TTC549 (cell line): ENCODE data around the gene JPH4.

Experiments used
- FAIRE-seq: peaks from 2 replicates; lab custom pipeline; 2012; peaks lifted over from hg19 to GRCh38; lab: Jason Lieb, UNC

JPH4 gene

GRCh38 chr14:23579311-23579630 is 681 bp upstream of the JPH4 start:
- no peak for FAIRE-seq

DNA sequence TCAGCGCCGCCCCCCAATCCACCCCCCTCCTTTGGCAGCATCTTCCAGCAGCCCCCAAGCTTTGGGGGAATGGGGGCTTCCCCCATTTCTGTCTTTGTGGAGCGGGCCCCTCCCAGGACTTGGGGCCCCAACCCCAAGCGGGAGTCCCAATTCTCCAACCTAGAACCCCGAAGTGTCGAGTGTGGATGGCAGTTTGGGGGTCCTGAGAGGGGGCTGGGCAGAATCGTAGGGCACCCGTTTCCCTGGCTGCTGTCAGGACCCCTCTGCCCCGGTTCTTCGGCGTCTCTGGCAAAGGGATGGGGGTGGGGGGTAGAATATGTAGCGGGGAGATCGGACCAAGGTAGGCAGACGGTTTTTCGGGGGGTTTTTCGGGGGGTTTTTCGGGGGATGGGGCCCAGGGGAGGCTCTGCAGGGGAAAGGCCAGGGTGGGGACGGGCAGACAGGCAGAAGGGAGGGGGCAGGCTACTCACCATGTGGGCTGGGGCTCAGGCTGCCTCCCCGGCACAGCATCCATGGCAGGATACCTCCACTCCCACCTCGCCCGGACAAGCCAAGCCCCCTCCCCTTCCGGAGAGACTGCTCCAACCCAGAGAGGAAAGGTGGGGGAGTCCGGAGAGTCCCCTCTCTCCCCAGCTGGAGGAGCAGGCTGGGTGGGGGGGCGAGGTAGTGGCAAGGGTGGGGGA is 739 bp downstream of the JPH4 start:
- no peak for FAIRE-seq

DNA sequence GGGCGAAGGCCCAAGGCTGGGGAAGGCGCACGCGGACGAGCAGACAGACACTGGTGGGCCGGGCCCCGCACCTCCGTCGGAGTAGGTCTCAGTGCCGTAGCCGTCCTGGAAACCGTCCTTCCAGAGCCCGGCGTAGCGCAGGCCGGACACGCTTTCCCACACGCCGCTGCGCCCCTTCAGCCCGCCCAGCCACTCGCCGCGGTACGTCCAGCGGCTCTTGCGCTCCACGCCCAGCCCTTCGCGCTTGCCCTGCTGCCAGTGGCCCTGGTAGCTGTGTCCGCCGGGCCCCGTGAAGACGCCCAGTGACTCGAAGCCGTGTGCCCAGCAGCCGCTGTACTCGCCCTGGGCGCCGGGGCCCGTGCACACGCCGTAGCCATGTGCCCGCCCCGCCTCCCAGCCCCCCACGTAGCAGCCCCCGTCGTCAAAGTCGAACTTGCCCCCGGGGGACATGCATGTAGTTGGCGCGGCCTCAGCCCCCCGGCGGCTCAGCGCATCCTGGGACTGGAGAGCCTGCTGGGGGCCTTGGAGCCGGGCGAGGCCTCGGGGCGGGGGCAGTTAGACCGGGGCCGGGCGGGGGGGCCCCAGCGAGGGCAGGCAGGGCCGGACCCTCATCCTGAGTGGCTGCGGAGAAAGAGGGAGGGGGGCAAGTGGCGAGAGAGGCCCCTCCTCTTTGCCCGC is 1.4 kb downstream of the JPH4 start:
- FAIRE-seq: no peak

DNA sequence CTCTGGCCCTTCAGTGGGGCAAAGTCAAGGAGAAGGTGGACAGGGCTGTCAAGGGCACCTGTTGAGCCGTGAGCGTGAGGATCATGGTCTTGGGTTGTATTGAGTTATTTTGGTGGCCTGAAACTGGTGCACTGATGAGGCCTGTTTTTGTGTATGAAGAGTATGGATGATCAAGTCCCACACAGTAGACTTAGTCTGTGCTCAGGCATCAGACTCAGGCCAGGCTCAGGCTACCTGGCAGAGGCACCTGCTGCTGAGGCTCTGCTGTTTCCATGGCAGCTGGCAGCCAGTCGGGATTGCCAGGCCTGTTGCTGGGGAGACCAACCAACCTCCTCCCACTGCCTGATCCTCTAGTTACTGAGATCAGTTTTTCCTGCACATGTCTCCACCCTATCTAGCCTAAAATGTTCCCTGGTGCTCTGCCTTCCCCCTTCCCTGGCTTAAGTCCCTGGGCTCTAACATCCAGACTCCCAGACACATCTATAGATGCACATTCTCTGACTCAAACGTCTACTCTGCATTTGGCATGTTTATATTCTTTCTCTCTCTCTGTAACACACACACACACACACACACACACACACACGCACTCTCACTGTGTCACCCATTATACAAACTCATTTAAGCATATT is 5.1 kb downstream of the JPH4 start:
- no peak for FAIRE-seq

- no peak for FAIRE-seq
Observed at GRCh38 chr14:23572836-23573235, 5.8 kb downstream of the JPH4 start.

GRCh38 chr14:23572524-23572828 is 6.1 kb downstream of the JPH4 start:
- FAIRE-seq: no peak

DNA sequence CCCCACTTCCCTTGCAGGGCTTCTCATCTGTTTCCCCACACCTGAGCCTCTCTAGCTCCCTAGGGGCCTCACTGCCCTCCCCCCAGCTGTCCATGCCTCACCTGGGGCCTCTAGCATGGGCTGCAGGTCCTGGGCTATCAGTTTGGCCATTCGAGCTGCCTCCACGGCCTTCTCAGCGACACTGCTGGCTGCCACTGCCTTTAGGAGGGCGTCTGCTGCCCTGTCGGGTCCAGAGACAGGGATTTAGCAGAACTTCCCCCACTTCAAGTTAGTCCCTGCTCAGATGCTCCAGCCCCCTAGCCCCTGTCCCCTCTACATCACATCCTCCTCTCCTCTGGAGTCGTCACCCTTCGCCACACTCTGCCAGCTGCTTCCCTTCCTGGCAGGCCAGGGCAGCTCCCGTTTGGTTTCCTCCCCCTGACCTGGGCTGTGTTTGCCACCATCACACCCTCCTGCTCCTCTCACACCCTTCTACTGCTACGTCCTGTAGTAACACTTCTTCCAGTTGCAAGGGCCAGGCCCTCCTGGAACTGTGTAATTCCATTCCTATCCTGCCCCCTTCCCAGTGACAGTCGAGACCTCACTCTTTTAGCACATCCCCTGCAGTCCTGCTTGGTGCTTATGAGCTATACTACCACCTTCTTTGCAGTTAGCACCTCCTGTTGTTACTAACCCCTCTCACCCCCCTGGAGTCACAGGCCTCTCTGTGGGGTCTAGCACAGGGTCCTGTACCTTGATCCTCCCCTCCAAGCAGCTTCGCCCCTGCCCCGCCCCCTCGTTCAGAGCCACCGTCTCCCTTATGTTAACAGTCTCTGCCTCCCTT is 6.7 kb downstream of the JPH4 start:
- FAIRE-seq: no peak

DNA sequence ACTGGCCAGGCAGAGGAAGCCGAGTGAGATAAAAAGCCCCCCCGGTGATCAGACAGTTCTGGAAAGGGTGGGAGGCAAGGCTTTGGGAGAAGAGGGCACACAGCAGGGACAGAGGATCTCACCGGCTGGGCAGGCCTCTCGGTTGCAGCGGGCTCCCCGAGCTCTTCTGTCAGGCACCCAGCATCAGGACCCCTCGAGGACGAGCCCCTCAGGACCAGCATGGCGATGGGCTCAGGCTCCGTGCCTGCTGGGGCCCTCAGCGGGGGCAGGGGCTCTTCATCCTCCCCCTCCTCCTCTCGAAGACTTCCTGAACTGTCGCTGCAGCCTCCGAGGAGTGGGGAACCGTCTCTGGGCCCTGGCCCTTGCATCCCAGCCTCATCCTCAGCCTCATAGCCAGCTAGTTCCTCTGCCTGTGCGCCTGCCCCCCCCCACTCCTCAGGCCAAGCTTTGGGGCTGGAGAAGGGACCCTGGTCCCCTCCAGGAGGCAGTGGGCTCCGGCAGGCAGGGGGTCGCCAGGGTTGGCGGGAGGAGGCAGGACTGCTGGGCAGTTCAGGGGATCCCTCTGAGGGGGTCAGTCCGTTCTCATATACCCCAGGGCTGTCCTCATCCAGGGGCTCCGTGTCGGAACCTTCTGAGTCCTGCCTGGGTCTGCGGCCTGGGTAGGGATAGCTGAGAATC is 7.6 kb downstream of the JPH4 start:
- FAIRE-seq: no peak

- FAIRE-seq: no peak
Observed at GRCh38 chr14:23569443-23570151, 9.0 kb downstream of the JPH4 start.

DNA sequence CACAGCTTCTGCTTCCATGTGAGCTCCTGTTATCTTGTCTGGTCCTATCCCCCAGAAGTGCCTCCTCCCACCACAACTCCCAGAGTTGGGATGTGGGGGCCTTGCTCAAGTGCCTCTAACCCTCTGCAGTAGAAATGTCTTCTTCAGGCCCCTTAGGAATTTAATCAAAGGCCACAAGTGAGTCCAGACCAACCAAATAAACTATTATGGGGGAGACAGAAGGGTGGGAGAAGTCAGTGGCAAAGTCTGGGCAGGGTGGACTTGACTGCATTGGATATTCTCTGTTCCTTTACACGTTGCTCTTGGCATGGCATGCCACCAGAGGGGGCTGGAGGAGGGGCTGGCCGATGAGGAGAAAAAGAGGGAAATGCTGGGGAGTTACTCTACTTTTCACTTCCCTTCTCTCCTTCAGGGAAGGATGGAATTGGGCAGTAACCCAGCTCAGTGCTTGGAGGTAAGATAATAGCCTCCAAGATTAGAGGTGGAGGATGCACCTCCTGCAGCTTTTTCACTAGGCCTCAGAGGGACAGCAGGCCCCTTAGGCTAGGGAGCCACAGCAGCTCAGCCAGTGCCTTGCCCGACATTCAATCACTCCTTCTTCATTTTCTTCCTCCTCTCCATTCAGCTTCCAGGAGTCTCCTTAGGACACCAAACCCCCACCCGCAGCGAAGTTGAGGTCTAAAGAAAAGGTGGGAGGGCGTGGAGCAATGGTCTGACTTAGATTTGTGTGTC is 9.8 kb downstream of the JPH4 start:
- no peak for FAIRE-seq

DNA sequence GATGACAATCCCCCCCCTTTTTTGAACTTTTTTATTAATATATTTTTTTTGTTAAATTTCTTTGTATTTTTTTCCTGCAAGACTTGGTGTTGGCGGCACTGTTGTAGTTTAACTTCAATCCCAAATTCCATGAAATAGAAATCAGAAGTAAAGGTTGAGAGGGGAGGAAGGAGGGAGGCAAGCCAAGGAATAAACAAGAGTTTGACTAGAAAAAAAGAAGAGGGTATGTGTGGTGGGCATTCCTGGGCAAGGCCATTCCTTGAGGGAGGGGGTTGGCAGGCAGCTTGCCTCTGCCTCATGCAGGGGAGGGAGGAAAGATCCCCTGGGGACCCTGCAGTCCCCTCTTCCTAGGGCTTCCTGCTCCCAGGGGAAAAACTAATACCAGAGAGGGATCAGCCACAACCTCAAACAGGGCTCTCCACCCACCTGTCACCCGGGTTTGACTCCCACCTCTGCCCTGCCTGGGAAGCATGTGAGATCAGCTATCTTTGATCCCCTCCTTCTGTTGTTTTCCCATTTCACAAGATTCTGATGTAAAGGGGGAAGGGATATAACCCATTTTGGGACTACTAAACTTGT is 10.5 kb downstream of the JPH4 start:
- FAIRE-seq: no peak

DNA sequence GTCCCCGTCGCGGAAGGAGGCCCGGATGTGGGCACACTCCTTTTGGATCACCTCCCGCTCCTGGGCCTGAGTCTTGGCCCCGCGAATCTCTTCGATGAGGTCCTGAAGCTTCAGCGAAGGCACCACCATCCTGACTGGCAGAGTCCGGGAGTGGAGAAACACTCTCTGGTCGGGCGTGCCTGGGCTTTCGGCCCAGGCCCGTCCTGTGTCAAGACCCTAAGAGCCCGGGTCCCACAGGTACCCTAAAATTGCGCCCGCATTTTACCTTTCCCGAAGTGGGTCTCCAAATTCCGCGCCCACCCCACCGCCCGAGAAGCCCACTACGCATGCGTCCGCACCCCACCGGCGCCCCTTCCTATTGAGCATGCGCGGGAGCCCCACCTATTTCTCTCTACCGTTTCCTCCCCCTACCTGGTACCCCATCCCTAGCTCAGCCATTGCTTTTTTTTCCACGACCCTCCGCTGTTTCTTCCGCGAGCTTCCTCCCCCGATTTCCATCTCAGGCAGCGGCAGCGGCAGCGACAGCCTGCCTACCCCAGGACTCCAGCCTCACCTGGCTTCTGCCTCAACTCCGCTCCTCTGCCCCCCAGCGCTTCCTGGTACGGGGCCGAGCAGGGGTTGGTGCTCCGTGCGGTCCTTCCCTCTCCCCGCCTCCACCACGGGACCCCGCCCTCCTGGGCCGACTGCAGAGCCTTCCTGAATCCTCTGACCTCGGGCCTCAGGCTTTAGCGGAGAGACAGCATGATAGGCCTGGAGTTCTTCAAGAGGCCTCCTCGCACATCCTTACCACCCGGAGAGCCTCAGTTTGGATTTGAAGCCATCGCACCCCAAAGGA is 11.2 kb downstream of the JPH4 start, which contains the start of gene AP1G2:
Gene AP1G2 (minus strand): TSS at position 606 of the 835 bp plus-strand sequence. CDS start 477 bp downstream, at position 129.
- no peak for FAIRE-seq

DNA sequence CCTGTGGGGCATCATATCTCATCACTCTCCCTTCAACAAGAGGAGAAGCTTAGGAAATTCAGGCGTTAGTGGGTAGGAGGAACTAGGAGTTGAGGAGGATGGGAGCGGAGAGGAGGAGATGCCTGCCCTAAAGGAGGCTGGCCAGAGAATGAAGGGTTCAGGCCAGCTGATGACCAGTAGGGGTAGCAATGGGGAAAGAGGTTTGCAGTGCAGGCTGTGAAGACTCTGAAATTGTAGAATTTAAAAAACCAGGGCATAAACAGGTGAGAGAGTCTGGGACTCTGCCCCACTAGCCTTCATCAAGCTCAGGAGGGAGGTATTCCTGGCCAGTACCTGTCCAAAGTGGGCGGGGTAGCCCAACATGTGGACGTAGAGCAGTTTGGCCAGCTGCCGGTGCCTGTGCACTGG is 11.8 kb downstream of the JPH4 start:
- FAIRE-seq: no peak

DNA sequence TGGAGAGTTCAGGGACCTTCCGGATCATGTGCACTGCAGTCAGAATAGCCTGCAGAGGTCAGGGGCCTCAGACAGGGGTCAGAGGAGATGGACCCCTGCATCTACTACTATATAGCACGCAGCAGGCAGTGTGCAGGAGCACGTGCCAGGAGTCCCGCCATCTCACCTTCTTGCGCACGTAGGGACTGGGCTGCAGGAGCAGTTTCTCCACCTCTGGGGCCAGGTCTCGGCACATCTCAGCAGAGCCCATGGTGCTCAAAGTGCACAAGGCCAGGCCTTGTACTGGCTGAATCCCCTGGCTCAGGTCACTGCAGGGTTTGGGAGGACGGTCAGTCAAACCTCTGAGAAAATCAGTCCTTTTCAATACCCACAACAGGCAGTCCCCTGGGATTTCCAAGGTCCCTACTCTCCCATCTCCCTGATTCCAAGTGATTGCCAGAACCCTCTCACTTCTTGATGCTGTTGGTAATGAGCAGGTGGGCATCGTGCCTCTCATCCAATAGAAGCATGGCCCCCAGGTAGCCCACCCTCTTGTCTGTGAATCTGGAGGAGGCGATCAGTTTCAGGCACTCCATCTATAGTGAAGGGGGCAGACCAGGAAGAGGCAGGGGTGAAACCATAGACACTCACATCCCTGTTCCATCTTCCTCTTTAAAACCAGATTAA is 12.3 kb downstream of the JPH4 start:
- FAIRE-seq: no peak

- FAIRE-seq: no peak
Observed at GRCh38 chr14:23565626-23566025, 13.0 kb downstream of the JPH4 start.

GRCh38 chr14:23564876-23565275 is 13.7 kb downstream of the JPH4 start:
- no peak for FAIRE-seq

GRCh38 chr14:23564181-23564812 is 14.3 kb downstream of the JPH4 start:
- no peak for FAIRE-seq

DNA sequence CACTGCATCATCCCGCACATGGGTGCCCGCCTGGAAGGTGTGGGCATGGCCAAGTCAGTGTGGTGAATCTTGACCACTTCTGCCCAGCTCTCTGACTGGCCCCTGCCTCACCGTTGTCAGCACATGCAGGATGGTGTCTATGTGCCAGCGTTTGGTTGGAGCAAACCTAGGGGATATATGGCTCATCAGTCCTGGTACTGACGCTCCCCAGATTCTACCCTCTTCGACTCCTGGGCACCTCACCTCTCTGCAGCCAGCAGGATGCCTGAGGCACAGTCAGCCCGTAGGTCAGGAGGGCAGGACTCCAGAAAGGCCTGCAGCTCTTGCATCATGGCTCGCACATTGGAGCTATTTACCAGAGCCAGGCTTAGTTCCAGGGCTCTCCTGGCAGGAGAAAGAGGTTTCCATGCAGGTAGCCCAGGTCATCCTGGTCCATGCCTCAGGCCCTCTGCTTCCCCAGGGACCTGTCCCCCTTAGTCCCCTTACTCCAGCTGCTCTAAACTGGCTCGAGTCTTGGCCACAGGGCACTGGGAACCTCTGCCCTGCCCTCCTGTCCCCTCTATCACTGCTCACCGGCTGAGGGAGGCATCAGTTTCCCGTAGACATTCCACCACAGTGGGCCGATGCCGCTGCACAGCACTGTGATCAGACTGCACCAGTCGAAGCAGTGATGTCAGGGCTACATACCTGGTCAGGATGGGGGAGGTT is 15.0 kb downstream of the JPH4 start:
- FAIRE-seq: no peak
